HG03066 (cell line): ENCODE measurements around the gene TUBA4B.
"Not testable (repeated sequence)": the region's sequence is repeated elsewhere in the genome, so short reads cannot be mapped to it uniquely, and the experiment has no call there.

Experiments
- ATAC-seq: cut with Tn5 transposase; IDR thresholded peaks from one replicate; pipeline ENCODE4 v1.9.1; 2021; ENCODE audit warnings: low read depth; ENCODE audit not compliant: unreplicated experiment

Gene TUBA4B

DNA sequence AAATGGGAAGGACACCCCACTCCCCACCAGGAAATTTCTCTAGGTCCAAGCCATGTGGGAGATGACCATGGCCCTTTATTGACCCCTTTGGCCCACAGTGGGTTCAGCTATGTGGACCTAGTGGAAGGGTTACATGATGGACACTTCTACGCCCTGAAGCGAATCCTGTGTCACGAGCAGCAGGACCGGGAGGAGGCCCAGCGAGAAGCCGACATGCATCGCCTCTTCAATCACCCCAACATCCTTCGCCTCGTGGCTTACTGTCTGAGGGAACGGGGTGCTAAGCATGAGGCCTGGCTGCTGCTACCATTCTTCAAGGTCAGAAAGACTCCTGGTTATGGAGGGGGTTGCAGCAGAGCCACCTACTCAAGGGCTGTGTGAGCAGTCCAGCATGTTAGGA is 6.5 kb upstream of the TUBA4B start:
- no peak for ATAC-seq

DNA sequence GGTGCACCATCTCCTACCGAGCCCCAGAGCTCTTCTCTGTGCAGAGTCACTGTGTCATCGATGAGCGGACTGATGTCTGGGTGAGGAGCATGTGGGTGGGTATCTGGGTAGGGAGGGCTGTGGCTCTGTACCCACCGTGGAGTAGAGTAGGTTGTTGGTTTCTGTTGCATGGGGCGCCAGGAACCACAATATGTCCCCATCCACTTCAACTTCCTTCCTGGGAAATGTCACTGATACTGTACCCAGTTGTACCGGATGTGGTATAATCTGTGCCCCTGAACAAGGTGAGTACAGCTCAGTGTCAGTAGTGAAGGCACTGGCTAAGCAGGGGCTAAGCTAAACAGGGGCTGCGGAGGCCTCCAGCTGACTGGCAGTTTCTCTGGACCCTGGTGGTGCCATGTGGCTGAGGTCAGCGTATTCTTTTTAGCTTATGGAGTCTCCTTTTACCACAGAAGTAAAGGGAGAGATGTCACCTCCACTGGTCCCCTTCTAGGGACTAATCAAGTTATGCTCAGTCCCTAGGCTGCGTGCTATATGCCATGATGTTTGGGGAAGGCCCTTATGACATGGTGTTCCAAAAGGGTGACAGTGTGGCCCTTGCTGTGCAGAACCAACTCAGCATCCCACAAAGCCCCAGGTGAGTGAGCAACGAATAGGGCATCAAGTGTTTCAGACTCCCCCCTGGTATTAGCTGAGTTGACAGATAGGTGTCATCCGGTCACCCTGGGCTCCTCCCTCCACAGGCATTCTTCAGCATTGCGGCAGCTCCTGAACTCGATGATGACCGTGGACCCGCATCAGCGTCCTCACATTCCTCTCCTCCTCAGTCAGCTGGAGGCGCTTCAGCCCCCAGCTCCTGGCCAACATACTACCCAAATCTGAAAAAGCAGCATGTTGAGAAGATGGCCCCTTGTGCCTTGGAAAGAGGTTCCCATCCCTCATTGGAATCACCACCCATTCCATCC is 5.1 kb upstream of the TUBA4B start:
- no peak for ATAC-seq

DNA sequence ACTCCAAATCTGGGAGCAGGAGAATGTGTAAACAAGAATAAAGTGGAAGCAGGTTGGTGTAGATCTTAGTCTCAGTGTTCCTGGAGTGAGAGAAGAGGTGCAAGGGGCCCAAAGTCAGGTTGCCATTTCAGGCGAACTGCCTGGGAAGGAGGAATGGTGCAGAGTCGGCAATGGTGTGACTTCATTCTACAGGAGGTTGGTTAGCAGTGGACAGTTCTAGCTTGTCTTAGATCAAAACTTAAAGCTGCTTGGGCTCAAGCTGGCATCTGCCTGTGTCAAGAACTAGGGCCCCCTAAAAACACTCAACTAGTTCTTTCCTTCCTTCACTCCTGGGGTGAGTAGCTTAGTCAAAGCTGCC is 4.2 kb upstream of the TUBA4B start:
- no peak for ATAC-seq

DNA sequence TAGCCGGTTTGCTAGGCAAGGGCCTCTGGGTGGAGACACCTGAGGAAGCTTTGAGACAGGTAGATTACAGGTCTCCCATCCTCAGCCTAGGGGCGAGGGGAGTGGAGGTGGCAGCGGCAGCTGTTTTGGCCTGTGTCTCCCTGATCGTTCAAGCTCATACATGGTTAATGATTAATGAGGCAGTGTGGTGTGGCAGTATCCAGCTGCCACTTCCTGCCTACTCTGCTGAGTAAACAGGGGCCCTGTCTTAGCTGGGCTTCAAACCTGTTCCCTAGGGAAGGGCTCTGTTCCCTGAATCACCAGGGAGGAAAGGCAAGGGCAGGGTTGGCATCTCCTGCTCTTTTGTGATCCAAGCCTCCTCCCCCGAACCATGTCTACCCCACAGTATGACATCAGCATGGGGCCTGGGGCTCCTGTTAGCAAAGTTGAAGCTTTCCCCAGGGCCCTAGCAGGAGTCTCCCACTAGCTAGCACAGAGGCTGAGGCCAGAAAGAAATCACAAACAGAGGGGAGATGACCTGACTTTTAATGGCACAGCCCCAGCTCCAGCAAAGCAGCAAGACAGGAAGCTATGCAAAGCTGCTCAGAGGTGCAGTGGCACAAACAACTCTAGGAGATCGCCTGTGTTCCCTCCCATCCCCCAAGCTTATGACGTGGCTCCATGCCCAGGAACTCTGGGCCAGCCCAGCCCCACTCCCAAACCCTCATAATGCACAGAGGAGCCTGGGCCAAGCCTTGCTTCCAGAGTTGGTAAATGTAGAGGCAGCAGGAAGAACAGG is 3.7 kb upstream of the TUBA4B start:
- peak; percentile 35 for ATAC-seq

DNA sequence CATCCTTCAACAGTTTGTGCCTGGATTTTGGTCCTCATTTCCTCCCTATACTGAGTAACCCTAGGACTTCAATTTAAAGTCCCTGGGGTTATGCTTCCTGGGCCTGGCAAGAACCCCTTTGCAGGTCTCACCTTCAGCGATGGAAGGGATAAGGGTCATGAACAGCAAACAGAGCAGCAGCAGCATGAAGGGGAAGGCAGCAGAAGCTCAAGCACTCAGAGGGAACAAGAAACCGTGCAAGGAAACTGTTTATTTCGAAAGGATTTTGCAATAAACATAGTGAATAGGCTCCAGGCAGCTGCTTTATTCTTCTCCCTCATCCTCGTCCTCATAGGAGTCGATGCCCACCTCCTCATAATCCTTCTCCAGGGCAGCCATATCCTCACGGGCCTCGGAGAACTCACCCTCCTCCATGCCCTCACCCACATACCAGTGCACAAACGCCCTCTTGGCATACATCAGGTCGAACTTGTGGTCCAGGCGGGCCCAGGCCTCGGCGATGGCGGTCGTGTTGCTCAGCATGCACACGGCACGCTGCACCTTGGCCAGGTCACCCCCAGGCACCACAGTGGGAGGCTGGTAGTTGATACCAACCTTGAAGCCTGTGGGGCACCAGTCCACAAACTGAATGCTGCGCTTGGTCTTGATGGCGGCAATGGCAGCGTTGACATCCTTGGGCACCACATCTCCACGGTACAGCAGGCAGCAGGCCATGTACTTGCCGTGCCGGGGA is 2.8 kb upstream of the TUBA4B start:
- ATAC-seq: no peak

DNA sequence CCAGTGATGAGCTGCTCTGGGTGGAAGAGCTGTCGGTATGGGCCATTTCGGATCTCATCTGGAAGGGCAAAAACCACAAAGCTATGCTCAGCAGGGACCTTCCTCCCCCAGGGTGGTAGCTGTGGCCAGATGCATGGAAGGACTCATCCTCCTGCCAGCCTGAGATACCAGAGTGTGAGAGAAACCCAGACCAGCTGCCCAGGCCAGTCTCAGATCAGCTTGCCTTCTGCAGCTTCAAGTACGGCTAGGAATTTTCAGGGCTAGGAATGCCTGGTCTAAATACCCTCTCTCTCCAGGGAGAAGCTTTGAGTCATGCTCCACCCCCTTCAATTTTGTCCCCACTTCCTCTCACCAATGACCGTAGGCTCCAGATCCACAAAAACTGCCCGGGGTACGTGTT is 1.4 kb upstream of the TUBA4B start:
- ATAC-seq: no peak

DNA sequence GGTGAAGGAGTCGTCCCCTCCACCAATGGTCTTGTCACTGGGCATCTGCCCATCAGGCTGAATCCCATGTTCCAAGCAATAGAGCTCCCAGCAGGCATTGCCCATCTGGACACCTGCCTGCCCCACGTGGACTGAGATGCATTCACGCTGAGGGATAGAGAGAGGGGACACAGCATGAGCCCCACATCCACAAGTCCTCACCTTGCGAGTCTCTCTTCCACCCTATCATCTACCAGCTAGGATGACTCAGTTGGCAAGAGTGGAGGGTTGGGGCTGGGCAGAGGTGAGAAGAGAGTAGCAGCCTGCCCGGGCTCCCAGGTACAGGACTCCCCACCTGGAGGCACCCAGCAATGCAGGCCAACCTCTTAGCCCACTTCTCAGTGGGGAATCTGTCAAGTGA is 959 bp upstream of the TUBA4B start:
- no peak for ATAC-seq

DNA sequence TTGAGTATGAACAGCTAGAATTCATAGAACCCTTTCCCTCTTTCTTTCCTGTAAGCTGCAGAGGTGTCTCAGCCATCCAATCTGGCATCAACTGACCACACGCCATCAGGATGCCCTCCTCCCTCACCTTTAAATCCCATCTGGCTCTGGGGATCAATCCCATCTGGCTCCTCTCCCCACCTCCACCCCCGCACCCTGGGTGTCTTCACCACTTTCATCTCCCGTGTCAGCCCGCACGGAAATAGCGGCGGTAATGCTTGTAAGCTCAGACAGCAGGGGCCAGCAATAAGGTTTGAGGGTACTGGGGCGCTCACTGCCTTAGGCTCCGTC is 508 bp upstream of the TUBA4B start:
- ATAC-seq: no peak

DNA sequence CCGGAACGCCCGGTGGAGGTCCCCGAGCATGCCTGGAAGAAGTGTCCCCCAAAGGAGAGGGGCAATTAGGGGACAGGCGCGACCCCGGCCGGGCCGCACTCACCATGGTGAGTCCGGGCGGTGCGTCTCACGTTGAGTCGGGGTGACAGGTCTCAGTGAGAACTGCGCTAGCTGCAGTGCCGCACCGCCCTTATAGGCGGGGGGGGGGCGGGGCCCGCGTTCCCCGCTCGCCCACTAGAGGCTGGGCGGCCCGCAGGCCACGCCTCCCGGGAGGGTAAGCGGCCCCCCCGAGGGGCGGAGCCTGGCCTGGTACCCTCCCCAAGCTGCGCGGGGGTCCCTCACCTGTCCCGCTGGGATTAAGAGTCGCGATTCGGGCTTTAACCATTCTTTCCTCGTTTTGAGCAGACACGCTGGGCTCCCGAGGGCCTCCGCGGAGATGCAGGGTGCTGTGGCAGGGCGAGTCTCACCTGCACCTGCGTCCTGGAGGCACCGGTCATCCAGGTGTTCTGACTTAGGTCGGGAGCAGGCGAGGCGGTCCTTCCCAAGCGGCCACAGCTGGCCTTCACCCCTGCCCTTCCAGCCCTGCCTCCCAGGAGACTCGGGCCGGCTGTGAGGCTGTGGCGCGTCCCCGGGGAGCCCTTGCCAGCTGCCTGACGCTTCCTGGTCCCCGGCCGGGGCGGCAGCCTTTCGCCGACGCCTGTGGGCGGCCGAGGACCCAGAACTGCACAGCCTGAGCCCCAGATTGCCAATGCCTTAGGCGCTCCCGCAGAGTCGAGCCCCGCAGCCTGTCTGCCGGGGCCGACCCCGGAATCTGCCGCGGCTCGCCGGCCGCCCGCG is 928 bp downstream of the TUBA4B start, which contains the start of gene TUBA4A:
Gene TUBA4A, minus strand, starts transcription at position 166 of the 837 bp plus-strand sequence. Its CDS starts 60 bp downstream, at position 106.
- peak; percentile 43 for ATAC-seq

DNA sequence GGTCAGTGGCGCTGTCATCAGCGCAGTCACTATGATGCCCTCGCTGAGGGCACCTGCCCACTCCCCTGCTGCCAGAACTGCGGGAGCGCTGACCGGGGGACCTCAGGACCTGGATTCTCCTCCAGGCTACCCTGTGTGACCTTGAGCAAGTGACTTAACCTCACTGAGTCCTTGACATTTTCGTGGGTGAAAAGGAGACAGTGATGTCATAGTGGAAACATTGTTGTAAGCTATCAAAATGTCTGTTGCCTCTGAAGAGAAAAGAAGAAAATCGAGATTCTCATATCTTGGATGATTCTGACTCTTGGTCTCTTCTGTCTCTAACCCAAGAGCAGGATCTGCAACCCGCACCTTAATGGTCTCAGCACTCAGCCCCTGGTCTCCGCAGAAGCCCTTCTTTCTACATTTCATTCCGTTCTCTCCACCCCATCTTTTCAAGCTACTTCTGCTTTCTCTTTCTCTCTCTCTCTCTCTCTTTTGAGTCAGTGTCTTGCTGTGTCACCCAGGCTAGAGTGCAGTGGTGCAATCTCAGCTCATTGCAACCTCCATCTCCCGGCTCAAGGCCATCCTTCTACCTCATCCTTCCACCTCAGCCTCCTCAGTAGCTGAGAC is 1.7 kb downstream of the TUBA4B start:
- peak; percentile 21 for ATAC-seq

DNA sequence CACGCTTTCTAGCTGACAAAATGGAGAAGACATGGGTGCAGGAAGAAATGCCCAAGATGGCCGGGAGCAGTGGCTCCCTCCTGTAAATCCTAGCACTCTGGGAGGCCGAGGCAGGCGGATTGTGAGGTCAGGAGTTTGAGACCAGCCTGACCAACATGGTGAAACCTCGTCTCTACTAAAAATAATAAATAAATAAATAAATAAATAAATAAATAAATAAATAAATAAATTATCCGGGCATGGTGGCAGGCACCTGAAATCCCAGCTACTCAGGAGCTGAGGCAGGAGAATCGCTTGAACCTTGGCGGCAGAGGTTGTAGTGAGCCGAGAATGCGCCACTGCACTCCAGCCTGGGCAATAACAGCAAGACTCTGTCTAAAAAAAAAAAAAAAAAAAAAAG is 5.9 kb downstream of the TUBA4B start:
- not testable (repeated sequence) for ATAC-seq

DNA sequence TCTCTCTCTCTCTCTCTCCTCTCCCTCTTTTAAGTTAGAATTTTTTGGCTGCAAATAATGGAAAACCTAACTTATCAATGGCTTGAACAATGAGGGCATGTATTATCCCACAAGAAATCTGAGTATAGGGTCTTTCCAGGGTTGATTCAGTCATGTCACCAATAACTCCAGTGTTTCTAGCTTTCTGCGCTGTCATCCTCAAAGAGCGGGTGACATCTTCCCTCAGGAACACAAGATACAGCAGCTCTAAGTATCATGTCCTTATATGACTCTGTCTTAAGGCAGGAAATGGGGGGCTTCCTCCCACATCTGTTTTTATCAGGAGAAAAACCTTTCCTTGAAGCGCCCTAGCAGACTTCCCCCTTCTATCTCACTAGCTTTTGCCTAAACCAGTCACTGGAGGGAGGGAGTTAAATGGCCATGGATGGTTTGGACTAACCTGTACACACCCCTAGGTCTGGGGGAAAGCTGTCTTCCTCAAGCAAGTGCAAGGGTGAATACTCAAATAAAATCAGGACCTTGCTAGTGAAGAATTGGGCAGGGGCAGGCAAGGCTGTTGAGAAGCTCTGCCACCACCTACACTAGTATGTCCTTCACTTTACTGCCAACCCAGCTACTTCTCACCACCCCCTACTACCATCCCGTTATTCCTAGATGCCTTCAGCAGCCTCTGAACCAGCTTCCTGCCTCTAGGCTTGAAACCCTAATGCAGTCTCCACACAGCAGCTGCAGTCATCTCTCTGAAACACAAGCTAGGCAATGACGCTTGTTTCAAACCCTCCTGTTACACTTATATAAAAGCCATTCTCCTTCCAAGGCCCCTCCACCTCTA is 8.2 kb downstream of the TUBA4B start:
- ATAC-seq: no peak

DNA sequence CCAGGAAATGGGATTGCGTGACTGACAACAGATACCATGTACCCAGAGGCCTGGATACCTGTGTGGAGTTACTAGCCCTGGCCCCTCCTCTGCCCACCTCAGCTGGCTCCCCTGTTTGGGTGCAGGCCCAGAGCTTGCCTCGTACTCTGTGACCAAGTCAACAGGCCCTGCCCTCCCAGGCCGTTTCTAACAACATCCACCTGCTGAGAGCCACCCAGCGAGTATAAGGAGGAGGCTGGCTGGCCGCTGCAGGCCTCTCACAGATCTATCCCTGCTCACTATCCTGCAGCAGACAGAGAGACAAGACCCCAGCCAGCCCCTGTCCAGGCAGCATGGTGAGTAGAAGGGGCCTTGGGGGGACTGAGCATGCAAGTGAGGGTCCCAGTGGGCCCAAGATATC is 13.2 kb downstream of the TUBA4B start:
- no peak for ATAC-seq

DNA sequence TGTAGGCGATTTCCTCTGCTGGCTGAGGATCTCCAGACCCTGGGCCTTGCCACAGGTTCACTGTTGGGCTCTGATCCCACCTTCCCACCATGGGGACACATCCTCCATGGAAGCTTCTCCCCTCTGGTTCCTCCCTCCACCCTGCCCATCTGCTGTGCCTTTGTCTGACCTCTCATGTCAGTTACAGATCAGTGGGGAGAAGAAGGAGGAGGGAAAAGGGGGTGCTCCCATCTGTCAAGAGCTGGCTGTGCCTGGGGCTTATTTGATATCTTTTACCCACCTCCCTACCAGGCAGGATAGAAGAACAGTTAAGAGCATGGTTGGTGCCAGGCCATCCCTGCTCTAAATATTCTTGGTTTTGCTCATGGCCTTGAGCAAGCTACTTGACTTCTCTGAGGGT is 13.8 kb downstream of the TUBA4B start:
- no peak for ATAC-seq

DNA sequence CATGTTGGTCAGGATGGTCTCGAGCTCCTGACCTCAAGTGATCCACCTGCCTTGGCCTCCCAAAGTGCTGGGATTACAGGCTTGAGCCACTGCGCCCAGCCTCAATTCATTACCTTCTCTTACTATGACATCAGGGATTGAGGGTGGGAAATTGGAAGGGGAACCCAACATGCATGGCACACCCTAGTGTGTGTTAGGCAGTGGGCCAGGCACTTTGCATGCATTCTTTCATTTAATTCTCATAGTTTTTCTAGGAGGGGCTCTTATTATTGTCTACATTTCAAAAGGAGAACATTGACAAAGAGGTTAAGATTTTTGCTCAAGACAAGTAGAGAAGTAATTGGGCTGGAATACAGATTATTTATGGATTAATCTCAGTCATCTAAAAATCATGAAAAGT is 15.3 kb downstream of the TUBA4B start:
- no peak for ATAC-seq

DNA sequence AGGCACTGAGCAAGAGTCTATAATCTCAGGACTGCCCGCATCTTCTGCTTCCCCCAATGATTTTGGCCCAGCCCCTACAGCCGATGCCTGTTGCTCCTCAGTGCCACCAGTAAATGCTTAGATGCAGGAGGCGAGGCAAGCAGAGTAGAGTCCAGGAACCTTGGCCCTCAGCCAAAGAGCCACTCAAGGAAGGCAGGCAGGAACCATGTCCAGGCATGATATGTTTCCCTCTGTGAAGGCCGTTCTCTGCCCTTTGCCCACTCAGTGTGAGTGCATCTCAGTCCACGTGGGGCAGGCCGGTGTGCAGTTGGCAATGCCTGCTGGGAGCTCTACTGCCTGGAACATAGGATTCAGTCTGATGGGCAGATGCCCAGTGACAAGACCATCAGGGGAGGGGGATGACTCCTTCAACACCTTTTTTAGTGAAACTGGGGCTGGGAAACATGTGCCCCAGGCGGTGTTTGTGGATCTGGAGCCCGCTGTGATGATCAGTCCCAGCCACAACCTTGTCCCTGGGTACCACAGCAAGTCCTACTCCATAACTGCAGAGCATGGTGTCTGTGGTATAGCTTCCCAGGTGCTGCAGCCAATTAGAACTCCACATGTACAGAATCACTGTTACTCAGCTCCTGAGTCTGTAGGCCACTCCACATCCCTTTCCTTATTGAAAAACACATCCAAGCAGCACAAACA is 16.5 kb downstream of the TUBA4B start:
- no peak for ATAC-seq

DNA sequence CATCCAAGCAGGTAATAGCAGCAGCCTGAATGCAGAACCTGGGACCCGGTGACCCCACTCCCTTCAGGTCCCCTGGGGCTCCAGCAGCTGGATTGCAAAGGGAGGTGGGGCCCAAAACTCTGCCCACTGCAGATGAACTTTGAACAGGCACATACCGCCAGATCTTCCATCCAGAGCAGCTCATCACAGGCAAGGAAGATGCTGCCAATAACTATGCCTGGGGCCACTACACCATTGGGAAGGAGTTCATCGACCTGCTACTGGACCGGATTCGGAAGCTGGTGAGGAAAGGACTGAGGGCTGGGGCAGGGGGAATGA is 17.0 kb downstream of the TUBA4B start:
- ATAC-seq: no peak

DNA sequence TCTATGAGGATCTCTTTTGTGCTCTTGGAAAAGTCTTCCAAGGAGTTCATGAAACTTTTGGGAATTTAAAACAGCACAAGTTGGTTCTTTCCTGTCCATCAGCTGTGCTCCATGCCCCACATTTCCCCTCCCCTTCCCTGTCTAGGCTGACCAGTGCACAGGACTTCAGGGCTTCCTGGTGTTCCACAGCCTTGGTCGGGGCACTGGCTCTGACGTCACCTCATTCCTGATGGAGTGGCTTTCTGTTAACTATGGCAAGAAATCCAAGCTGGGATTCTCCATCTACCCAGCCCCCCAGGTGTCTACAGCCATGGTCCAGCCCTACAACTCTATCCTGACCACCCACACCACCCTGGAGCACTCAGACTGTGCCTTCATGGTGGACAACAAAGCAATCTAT is 18.0 kb downstream of the TUBA4B start:
- ATAC-seq: no peak

DNA sequence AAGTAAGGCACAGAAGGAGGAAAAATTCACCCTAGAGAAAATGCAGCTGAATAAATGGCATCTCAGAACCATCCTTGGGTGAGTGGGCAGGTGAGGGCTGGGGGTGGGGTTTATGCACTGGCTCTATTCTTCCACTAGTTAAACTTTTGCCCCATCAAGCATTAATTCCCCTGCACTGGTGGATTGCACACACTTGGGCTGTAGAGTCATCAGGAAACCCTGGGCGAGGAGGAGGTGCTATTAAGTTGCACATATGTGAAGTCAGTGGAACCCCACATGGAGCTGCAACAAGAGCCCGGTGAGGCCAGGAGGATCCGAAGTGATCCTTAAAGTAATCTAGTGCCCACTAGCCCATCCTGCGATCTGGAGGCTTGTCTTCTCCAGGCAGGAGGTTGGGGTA is 19.3 kb downstream of the TUBA4B start:
- ATAC-seq: no peak
